Epithelial cell of esophagus (primary cell): ENCODE measurements around the gene PRKAR2B.
"Not testable (repeated sequence)": the region's sequence is repeated elsewhere in the genome, so short reads cannot be mapped to it uniquely, and the experiment has no call there.

Experiments
- DNase-seq: peaks from one replicate; pipeline ENCODE4 v3.0.0; 2010; ENCODE audit warnings: low read depth
- H3K4me3 ChIP-seq: 2 replicates; pipeline ENCODE4 v1.5.1; 2011; ENCODE audit warnings: mild to moderate bottlenecking, low read length, control low read depth
- CTCF ChIP-seq: IDR thresholded peaks from 2 replicates; pipeline ENCODE4 v1.5.1; 2011; ENCODE audit warnings: low read depth, mild to moderate bottlenecking, low read length, control low read depth, inconsistent platforms; ENCODE audit not compliant: insufficient read depth; ENCODE audit errors: missing control alignments

Gene PRKAR2B

DNA sequence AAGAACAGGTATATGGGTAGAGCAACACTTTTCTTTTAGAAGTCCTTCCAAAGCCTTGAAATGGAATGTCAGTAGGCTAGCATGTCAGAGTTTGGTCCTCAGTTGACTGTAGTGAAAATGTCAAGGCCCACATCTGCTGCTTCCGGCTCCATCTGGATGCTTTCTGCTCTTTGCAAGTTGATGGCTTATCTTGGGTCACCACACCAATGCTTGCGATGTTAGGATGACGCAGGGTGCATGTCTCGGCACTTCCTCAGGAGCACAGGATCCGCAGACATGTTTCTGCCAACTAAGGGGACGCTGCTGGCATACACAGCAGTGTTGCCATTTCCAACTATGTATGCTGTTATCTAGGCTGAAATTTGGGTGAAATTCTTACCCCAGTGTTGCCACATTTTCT is 110.3 kb downstream of the PRKAR2B start:
- H3K4me3 ChIP-seq = no peak overlapping the region
- TF ChIP-seq CTCF = no peak
- no peak for DNase-seq

- not testable (repeated sequence) for H3K4me3 ChIP-seq, DNase-seq
These were observed 111.2 kb downstream of the PRKAR2B start for GRCh38 chr7:107155726-107156125.

DNA sequence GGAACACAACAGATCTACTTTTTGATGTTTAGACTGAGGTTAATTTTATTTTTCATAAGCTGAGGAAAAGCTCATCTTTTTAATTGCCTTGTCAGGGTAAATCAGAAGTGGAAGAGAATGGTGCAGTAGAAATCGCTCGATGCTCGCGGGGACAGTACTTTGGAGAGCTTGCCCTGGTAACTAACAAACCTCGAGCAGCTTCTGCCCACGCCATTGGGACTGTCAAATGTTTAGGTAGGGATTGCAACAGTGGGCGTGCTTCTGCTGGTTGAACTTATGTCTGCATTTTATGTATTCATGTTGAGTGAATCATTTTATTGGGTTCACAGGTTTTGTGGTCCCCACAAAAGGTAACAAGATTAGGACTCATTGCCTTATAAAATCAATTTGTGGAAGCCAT is 112.6 kb downstream of the PRKAR2B start:
- no peak overlapping the region for H3K4me3 ChIP-seq
- DNase-seq = peak; percentile 24
- TF ChIP-seq CTCF = no peak

GRCh38 chr7:107158028-107158427 is 113.5 kb downstream of the PRKAR2B start:
- no peak overlapping the region for H3K4me3 ChIP-seq
- TF ChIP-seq CTCF = no peak
- no peak for DNase-seq

DNA sequence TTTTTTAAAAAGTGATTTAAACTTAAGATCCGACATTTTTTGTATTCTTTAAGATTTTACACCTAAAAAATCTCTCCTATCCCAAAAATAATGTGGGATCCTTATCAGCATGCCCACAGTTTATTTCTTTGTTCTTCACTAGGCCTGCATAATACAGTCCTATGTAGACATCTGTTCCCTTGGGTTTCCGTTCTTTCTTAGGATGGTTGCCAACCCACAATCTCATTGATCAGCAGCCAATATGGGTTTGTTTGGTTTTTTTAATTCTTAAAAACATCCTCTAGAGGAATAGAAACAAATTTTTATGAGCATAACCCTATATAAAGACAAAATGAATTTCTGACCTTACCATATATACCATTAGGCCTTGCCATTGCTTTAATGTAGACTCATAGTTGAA is 115.9 kb downstream of the PRKAR2B start:
- H3K4me3 ChIP-seq = no peak overlapping the region
- TF ChIP-seq CTCF = no peak
- DNase-seq = no peak

DNA sequence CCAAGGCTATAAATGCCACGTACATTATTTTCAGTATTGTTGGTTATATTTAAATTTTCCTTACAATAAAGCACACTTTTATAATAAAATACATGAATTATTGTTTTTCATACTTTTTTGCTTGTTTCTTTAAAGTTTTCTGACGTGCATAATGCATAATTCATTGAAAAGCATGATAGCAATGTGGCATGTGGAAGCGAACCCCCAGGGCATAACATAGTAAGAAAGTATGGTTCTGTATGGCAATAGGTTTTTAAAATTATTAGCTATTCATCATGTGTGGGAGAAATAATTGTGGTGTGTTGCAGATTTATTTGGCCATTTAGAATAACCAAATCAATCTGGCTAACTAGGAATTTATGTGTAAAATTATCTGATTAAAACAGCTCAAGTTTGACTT is 116.9 kb downstream of the PRKAR2B start:
- DNase-seq = no peak
- no peak for TF ChIP-seq CTCF
- H3K4me3 ChIP-seq = no peak overlapping the region

GRCh38 chr7:107162475-107162874 is 118.0 kb downstream of the PRKAR2B start:
- no peak overlapping the region for H3K4me3 ChIP-seq
- no peak for TF ChIP-seq CTCF
- no peak for DNase-seq

- H3K4me3 ChIP-seq = no peak overlapping the region
- no peak for TF ChIP-seq CTCF
- no peak for DNase-seq
These were observed 119.6 kb downstream of the PRKAR2B start for GRCh38 chr7:107164092-107164491.
